H4 (cell line): ENCODE results near the gene SLC29A3. TPM values are rescaled to one million over a fixed set of nuclear protein-coding genes. Genes with fewer than 3 reads are reported as not detected.

Experiments used
- DNase-seq: peaks from one replicate; pipeline ENCODE4 v3.0.0-alpha.2; 2015; ENCODE audit warnings: low spot score
- total RNA-seq: library from RNA; depleted of rRNA; stranded (reverse); fragments of >200 nt; shearing (Covaris generic); gene quantifications from 2 replicates; pipeline ENCODE4 v1.2.3, GENCODE V29; 2014

The SLC29A3 gene
- total RNA-seq, 1 experiment from 2014 or later: 3.3 TPM

- DNase-seq: no peak
These were observed 51.0 kb downstream of the SLC29A3 start for GRCh38 chr10:71370031-71370430.

GRCh38 chr10:71371750-71372166 is 52.7 kb downstream of the SLC29A3 start:
- no peak for DNase-seq

- no peak for DNase-seq
These were observed 53.9 kb downstream of the SLC29A3 start for GRCh38 chr10:71372882-71373495.

GRCh38 chr10:71374481-71375233 is 55.6 kb downstream of the SLC29A3 start:
- DNase-seq: no peak

GRCh38 chr10:71375952-71376351 is 56.9 kb downstream of the SLC29A3 start:
- DNase-seq: no peak

GRCh38 chr10:71378336-71379117 is 59.5 kb downstream of the SLC29A3 start:
- no peak for DNase-seq

GRCh38 chr10:71379118-71379766 is 60.2 kb downstream of the SLC29A3 start:
- DNase-seq: no peak

- DNase-seq: no peak
These were observed 61.8 kb downstream of the SLC29A3 start for GRCh38 chr10:71380841-71381240.

GRCh38 chr10:71381611-71382010 is 62.6 kb downstream of the SLC29A3 start:
- no peak for DNase-seq

GRCh38 chr10:71382028-71382427 is 63.0 kb downstream of the SLC29A3 start:
- no peak for DNase-seq

GRCh38 chr10:71382757-71383156 is 63.7 kb downstream of the SLC29A3 start:
- peak; percentile 23 for DNase-seq

GRCh38 chr10:71383972-71384687 is 65.1 kb downstream of the SLC29A3 start:
- DNase-seq: no peak

- no peak for DNase-seq
These were observed 69.1 kb downstream of the SLC29A3 start for GRCh38 chr10:71388171-71388570.

GRCh38 chr10:71388583-71389310 is 69.7 kb downstream of the SLC29A3 start:
- no peak for DNase-seq

GRCh38 chr10:71389768-71390460 is 70.9 kb downstream of the SLC29A3 start:
- no peak for DNase-seq

GRCh38 chr10:71390461-71390835 is 71.4 kb downstream of the SLC29A3 start:
- no peak for DNase-seq

GRCh38 chr10:71390921-71391690 is 72.0 kb downstream of the SLC29A3 start:
- DNase-seq: no peak

GRCh38 chr10:71391701-71392100 is 72.6 kb downstream of the SLC29A3 start:
- DNase-seq: no peak

GRCh38 chr10:71392292-71392691 is 73.2 kb downstream of the SLC29A3 start:
- DNase-seq: no peak
